KG1 (cell line): ENCODE results near the gene STRN4.
"Not testable (repeated sequence)": the region's sequence is repeated elsewhere in the genome, so short reads cannot be mapped to it uniquely, and the experiment has no call there.

Experiments
- DNase-seq: peaks from one replicate; lab custom pipeline; 2025; lab: John Stamatoyannopoulos, UW

Gene STRN4, protein sequence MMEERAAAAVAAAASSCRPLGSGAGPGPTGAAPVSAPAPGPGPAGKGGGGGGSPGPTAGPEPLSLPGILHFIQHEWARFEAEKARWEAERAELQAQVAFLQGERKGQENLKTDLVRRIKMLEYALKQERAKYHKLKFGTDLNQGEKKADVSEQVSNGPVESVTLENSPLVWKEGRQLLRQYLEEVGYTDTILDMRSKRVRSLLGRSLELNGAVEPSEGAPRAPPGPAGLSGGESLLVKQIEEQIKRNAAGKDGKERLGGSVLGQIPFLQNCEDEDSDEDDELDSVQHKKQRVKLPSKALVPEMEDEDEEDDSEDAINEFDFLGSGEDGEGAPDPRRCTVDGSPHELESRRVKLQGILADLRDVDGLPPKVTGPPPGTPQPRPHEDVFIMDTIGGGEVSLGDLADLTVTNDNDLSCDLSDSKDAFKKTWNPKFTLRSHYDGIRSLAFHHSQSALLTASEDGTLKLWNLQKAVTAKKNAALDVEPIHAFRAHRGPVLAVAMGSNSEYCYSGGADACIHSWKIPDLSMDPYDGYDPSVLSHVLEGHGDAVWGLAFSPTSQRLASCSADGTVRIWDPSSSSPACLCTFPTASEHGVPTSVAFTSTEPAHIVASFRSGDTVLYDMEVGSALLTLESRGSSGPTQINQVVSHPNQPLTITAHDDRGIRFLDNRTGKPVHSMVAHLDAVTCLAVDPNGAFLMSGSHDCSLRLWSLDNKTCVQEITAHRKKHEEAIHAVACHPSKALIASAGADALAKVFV

GRCh38 chr19:46746281-46747057 is at the start of gene STRN4:
Gene STRN4, minus strand, starts transcription at chr19:46746450. Its CDS starts 20 bp downstream, at chr19:46746430.
- peak; percentile 42 for DNase-seq

- peak; percentile 18 for DNase-seq
Observed at GRCh38 chr19:46791944-46792343, 45.7 kb upstream of the STRN4 start.

GRCh38 chr19:46789371-46789770 is 43.1 kb upstream of the STRN4 start:
- DNase-seq: no peak

DNA sequence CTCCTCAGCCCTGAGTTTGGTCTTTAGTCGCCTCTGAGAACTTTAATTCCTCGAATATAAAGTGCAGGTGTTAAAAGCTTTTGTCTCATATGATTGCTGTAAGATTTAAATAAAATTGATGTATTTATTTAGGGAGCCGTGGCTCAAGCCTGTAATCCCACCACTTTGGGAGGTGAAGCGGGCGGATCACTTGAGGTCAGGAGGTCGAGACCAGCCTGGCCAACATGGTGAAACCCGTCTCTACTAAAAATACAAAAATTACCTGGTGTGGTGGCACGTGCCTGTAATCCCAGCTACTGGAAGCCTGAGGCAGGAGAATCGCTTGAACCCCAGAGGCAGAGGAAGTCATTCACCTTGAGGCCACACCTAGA is 42.7 kb upstream of the STRN4 start:
- DNase-seq: no peak

- DNase-seq: peak; percentile 97
Observed at GRCh38 chr19:46788262-46788967, 42.2 kb upstream of the STRN4 start, which contains the start of gene SLC1A5. Gene SLC1A5, minus strand, starts transcription at chr19:46788594. Its CDS starts 629 bp downstream, at chr19:46787965.

DNA sequence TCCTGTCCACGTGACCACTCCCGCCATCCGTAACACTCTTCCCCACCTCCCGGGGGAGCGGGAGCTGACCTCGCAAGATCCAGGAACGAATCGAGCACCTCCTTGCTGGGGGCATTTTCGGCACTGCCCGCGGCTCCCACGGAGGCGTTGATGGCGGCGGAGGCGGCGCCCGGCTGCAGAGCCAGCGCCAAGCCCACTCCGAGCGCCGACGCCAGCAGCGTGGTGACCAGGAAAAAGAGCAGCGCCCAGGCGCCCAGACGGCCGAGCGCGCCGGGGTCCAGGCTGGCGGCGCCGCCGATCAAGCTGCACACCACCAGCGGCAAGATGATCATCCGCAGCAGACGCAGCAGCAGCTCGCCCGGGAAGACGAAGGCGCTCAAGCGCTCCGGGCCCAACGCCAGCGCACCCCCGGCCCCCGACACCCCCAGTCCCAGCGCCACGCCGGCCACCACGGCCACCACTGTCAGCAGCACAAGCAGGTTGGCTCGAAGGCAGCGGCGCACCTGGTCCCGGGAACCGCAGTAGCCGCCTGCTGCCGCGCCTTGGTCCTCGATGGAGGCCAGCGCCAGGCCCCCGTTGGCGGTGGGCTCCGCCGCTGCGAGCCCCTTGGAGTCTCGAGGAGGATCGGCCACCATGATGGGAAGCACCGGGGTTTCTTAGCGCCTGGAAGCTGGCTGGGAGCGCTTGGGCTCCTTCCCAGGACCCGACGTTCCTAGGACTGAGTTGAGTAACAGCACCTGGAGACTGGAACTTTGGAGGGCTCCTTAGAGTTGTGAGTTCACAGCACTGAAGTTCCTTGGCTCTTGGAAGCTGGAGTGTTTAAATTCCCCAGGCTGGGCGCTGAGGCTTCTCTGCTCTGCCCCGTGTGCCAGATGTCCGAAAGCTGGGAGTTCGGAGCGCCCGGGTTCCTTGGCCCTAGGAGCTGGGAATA is 41.3 kb upstream of the STRN4 start:
- peak; percentile 30 for DNase-seq

GRCh38 chr19:46787040-46787330 is 40.7 kb upstream of the STRN4 start:
- no peak for DNase-seq

DNA sequence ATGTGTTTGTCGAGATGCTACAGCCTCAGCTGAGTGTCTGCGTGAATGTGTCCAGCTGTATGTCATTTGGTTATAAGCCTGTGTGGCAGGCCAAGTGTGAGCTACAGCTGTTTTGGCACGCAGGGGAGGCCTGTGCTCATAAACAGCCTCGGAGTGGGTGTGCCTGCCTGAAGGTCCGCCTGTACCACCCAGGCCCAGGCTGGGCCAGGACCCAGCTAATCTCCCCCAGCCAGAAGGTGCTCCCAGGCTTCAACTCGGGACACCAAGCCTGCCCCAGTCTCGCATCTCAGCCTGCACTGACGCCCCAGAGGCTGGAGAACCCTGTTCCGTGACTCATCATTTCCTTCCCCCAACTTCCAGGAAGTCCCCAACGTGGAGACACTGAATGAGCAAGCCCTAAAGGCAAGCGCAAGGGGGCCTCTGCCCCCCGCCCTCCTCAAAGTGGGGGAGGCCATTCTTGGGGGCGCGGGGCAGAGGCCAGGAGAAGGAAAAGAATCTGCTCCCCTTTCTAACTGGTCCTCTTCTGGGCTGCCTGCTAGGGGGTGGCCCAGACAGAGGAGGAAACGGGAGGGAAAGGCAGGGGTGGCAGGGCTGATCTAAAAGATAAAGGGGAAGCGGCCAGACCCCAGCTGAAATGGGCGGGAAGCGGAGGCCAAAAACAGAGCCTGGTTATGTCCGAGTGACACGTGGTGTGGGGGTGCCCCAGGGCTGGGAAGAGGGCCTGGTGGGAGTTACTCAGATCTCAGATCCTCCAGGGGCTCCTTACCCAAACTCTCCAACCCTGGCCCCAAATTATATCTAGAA is 40.2 kb upstream of the STRN4 start:
- peak; percentile 84 for DNase-seq

DNA sequence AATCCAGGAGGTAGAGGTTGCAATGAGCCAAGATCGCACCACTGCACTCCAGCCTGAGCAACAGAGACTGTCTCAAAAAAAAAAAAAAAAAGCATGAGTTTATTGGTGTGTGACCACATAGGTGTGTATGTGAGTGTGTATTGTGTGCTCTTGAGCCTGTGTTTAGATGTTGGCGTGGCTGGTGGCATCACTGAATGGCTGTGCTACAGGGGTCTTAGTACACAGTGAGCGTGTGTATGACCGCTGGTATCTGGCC is 39.7 kb upstream of the STRN4 start:
- DNase-seq: no peak

DNA sequence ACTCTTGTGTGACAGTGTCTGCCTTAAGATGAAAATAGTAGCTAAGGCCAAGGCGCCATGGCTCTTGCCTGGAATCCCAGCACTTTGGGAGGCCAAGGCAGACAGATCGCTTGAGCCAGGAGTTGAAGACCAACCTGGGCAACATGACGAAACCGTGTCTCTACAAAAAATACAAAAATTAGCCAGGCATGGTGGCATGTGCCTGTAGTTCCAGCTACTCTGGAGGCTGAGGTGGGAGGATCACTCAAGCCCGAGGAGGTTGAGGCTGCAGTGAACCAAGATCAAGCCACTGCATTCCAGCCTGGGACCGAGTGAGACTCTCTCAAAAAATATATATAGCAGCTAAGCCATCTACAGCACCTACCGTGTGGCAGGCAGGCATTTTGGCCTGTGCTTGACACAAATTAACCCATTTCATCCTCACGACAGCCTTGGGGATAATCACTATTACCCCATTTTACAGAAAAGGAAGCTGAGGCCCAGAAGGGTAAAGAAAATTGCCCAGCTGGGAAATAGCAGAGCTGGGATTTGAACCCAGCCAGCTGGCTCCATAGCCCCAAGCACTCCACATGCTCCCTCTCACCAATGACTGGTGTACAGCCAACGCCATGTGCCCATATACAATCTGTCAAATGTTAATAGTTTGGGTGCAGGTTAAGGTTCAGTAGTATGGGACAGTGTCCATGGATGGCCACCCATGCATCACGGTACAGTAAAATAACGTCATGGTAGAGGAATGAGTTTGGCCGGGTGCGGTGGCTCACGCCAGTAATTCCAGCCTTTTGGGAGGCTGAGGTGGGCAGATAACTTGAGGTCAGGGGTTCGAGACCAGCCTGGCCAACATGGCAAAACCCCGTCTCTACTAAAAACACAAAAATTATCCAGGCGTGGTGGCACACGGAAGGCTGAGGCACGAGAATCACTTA is 39.1 kb upstream of the STRN4 start:
- DNase-seq: no peak

DNA sequence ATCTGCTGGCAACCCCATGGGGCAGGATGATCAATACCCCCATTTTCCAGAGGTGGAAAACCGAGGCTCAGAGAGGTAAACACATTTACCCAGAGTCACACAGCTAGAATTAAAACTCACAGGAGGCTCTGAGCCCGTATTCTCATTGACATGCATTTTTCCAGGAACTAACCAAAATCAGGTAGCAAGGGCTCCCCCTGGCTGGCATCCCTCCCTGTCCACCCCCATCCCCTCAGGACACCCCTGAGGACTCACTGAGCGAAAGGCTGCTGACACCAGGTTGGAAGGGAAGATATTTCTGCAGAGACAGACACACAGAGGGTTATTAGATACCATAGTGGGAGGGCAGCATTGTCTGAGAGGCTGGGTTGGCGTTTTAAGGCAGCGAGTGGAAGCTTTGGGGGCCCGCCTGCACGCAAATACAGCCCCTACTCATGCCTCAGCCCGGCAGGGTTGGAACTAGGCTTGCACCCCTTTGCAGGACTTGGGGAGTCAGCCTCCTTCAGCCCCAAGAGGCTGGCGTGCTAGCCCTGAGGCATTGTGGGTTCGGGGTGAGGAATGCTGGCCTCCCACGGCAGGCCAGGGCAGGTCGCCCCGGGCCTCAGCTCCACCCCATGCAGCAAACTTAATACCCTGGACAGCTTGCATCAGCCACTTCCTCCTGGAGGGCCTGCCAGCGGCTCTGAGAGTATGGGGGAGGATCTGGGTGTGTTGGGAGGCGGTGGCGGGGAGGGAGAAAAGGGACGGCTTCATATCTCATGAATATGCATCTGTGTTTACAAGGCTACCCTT is 38.2 kb upstream of the STRN4 start:
- peak; percentile 83 for DNase-seq

DNA sequence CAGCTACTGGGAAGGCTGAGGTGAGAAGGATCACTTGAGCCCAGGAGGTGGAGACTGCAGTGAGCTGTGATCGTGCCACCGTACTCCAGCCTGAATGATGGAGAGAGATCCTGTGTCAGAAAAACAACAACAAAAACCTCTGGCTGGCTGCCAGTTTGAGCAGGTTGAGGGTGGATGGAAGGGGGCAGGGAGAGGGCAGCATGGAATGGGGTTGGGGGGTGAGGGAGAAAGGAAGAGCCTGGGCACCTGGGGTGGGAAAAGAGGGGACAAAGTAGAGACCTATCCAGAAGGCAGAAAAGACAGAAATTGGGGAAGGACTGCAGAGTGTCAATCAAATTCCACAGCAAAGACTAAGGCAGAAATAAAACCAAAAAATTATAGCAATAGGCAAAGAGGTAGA is 37.4 kb upstream of the STRN4 start:
- DNase-seq: no peak

- DNase-seq: no peak
Observed at GRCh38 chr19:46782355-46783019, 36.2 kb upstream of the STRN4 start.

DNA sequence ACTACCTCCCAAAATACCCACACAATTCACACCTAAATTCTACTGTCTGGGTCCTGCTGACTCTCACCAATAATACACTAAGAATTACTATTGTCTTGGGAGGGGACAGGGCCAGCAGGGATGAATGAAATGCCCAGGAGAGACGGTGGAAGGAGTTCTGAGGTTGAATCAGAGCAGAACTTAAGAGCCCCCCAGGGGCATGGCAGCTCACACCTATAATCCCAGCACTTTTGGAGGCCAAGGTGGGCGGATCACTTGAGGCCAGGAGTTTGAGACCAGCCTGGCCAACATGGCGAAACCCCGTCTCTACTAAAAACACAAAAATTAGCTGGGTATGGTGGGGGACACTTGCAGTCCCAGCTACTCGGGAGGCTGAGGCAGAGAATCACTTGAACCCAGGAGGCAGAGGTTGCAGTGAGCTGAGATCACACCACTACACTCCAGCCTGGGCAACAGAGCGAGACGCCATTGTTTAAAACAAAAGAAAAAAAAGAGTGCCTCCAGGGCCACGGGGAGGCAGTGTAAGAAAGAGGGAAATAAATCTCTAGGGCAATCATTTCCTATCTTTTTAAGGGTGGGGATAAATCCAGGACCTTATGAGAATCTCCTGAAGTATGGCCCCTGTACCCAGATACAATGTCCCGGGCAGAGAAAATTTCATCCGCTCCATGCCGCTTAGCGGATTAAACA is 31.9 kb upstream of the STRN4 start:
- not testable (repeated sequence) for DNase-seq

GRCh38 chr19:46776927-46777911 is 31.0 kb upstream of the STRN4 start:
- DNase-seq: no peak

GRCh38 chr19:46775642-46776258 is 29.5 kb upstream of the STRN4 start:
- DNase-seq: no peak
